Mesenteric fat pad (tissue), 1 donor: Measurements from ENCODE around the gene CIPC. TPM values are rescaled to one million over a fixed set of nuclear protein-coding genes. Genes with fewer than 3 reads are reported as not detected.

Experiments used
- DNase-seq: peaks from one replicate; pipeline ENCODE4 v3.0.0-alpha.2; 2020; ENCODE audit warnings: low spot score
- total RNA-seq: library from RNA; stranded (reverse); fragmentation: NEBNext Ultra II Directional; extraction: Animal tissue kit (Norgen Biotek cat#: 25700); gene quantifications from one replicate; pipeline ENCODE4 v1.2.1, GENCODE V29; 2021
- donor health status: DM: yes; HTN: yes; CAD: no.

The CIPC gene
- total RNA-seq, 1 donor from 2014 or later, result 23.1 TPM

GRCh38 chr14:77099425-77100167 is 1.5 kb downstream of the CIPC start:
- no peak for DNase-seq

- DNase-seq, result no peak
Measured at GRCh38 chr14:77100961-77101360, 2.9 kb downstream of the CIPC start.

- no peak for DNase-seq
Measured at GRCh38 chr14:77102154-77102553, 4.1 kb downstream of the CIPC start.

GRCh38 chr14:77103475-77103874 is 5.4 kb downstream of the CIPC start:
- DNase-seq, result no peak

GRCh38 chr14:77103951-77104350 is 5.9 kb downstream of the CIPC start:
- no peak for DNase-seq

- no peak for DNase-seq
Measured at GRCh38 chr14:77104393-77104792, 6.3 kb downstream of the CIPC start.

GRCh38 chr14:77105145-77105939 is 7.3 kb downstream of the CIPC start:
- DNase-seq, result no peak

GRCh38 chr14:77106666-77107065 is 8.6 kb downstream of the CIPC start:
- DNase-seq, result no peak

GRCh38 chr14:77107228-77107627 is 9.2 kb downstream of the CIPC start:
- DNase-seq, result no peak

GRCh38 chr14:77108753-77109152 is 10.7 kb downstream of the CIPC start:
- no peak for DNase-seq

GRCh38 chr14:77109656-77110055 is 11.6 kb downstream of the CIPC start:
- no peak for DNase-seq

GRCh38 chr14:77110286-77110685 is 12.2 kb downstream of the CIPC start:
- DNase-seq, result no peak

- no peak for DNase-seq
Measured at GRCh38 chr14:77111021-77111420, 13.0 kb downstream of the CIPC start.

- DNase-seq, result no peak
Measured at GRCh38 chr14:77113644-77114043, 15.6 kb downstream of the CIPC start.

- no peak for DNase-seq
Measured at GRCh38 chr14:77114609-77115008, 16.6 kb downstream of the CIPC start.

GRCh38 chr14:77116172-77116817 is 18.2 kb downstream of the CIPC start:
- no peak for DNase-seq

GRCh38 chr14:77119851-77120250 is 21.8 kb downstream of the CIPC start:
- DNase-seq, result peak; percentile 33

- DNase-seq, result peak; percentile 55
Measured at GRCh38 chr14:77120771-77121743, 23.0 kb downstream of the CIPC start.

GRCh38 chr14:77122526-77123125 is 24.6 kb downstream of the CIPC start:
- peak; percentile 22 for DNase-seq
